H1 (cell line): ENCODE data around the gene CREB1. TPM values are rescaled to one million over a fixed set of nuclear protein-coding genes. Genes with fewer than 3 reads are reported as not detected.

Experiments used
- CTCF ChIA-PET: fragments of 300-600 bp; sonication (Branson Sonifier 250); formaldehyde crosslinking; loops from one replicate; lab custom pipeline; 2021; ENCODE audit not compliant: partially characterized antibody; lab: Charles Lee
- POLR2A ChIA-PET: fragments of 300-600 bp; sonication (Branson Sonifier 250); formaldehyde crosslinking; loops from one replicate; lab custom pipeline; 2021; ENCODE audit warnings: inconsistent platforms; ENCODE audit not compliant: partially characterized antibody; lab: Charles Lee
- DNase-seq, 2 experiments: peaks; one replicate each; pipeline versions ENCODE4 v3.0.0 to v3.0.0-alpha.2; 2010 to 2022; ENCODE audit warnings: low spot score in 2 of 2, low read depth in 1 of 2, mixed read lengths in 1 of 2
- FAIRE-seq: peaks from 2 replicates; lab custom pipeline; 2011; peaks lifted over from hg19 to GRCh38; lab: Jason Lieb, UNC
- H2AFZ ChIP-seq: 2 replicates; pipeline ENCODE4 v1.8.1; 2012; ENCODE audit warnings: low read length, inconsistent platforms
- H2AK5ac ChIP-seq: 2 replicates; pipeline ENCODE4 v1.6.1; 2013; ENCODE audit warnings: low read depth, low read length
- H2BK120ac ChIP-seq: replicated peaks from 2 replicates; pipeline ENCODE3; 2013; ENCODE audit warnings: low read depth, low read length, inconsistent platforms
- H2BK12ac ChIP-seq: 2 replicates; pipeline ENCODE4 v1.6.1; 2013; ENCODE audit warnings: low read depth, low read length
- H2BK15ac ChIP-seq: 2 replicates; pipeline ENCODE4 v1.6.1; 2013; ENCODE audit warnings: low read length
- H2BK20ac ChIP-seq: 2 replicates; pipeline ENCODE4 v1.6.1; 2013; ENCODE audit warnings: low read length
- H2BK5ac ChIP-seq: 2 replicates; pipeline ENCODE4 v1.6.1; 2013; ENCODE audit warnings: low read depth, low read length
- H3K14ac ChIP-seq: 2 replicates; pipeline ENCODE4 v1.6.1; 2013; ENCODE audit warnings: inconsistent platforms; ENCODE audit not compliant: insufficient read length
- H3K18ac ChIP-seq: 2 replicates; pipeline ENCODE4 v1.6.1; 2013; ENCODE audit warnings: low read length; ENCODE audit errors: extremely low read depth
- H3K23ac ChIP-seq: 2 replicates; pipeline ENCODE4 v1.6.1; 2013; ENCODE audit warnings: inconsistent platforms; ENCODE audit not compliant: insufficient read length
- H3K23me2 ChIP-seq: 2 replicates; pipeline ENCODE4 v1.6.1; 2013; ENCODE audit warnings: low read depth, low read length
- H3K27ac ChIP-seq: 2 replicates; pipeline ENCODE4 v1.6.1; 2011; ENCODE audit warnings: low read depth, low read length, inconsistent platforms
- H3K27me3 ChIP-seq, 4 experiments: replicated peaks in 1 of 4; 1 replicate in 1 of 4; 2 replicates in 3 of 4; pipeline versions ENCODE4 v1.6.1 to v1.8.1; 2011 to 2013; ENCODE audit warnings: low read length in 3 of 4, mild to moderate bottlenecking in 3 of 4, inconsistent platforms in 2 of 4, mixed read lengths in 2 of 4, moderate library complexity in 1 of 4; ENCODE audit not compliant: control insufficient read depth in 3 of 4, insufficient read depth in 3 of 4; ENCODE audit errors: extremely low read depth in 1 of 4
- H3K36me3 ChIP-seq, 4 experiments: 2 replicates each; pipeline versions ENCODE4 v1.6.1 to v1.8.1; 2011 to 2013; ENCODE audit warnings: mild to moderate bottlenecking in 4 of 4, low read length in 3 of 4, moderate library complexity in 2 of 4, control low read depth in 1 of 4, inconsistent platforms in 1 of 4; ENCODE audit not compliant: insufficient read depth in 4 of 4, control insufficient read depth in 2 of 4
- H3K4ac ChIP-seq: replicated peaks from 2 replicates; pipeline ENCODE3; 2013; ENCODE audit warnings: low read length, low read depth, mixed read lengths, inconsistent platforms; ENCODE audit not compliant: insufficient read length
- H3K4me1 ChIP-seq, 4 experiments: replicated peaks in 1 of 4; 1 replicate in 1 of 4; 2 replicates in 3 of 4; pipeline versions ENCODE4 v1.6.1 to v1.8.1; 2011 to 2013; ENCODE audit warnings: low read length in 3 of 4, inconsistent platforms in 2 of 4, mixed read lengths in 1 of 4; ENCODE audit not compliant: insufficient read depth in 4 of 4, control insufficient read depth in 3 of 4
- H3K4me2 ChIP-seq, 2 experiments: 2 replicates each; pipeline versions ENCODE4 v1.6.1 to v1.8.1; 2011 to 2013; ENCODE audit warnings: low read depth in 2 of 2, low read length in 2 of 2, control low read depth in 1 of 2, inconsistent platforms in 1 of 2, mild to moderate bottlenecking in 1 of 2; ENCODE audit not compliant: insufficient read depth in 1 of 2
- H3K4me3 ChIP-seq, 4 experiments: fragments of 200-600, 300-600 bp in 1 of 4; sonication (generic), shearing (Covaris generic), sonication (Bioruptor Twin) in 1 of 4; 2 replicates each; pipeline versions ENCODE4 v1.5.1 to v1.8.1; 2011 to 2016; ENCODE audit warnings: low read length in 4 of 4, low read depth in 3 of 4, control low read depth in 2 of 4, inconsistent platforms in 2 of 4, mild to moderate bottlenecking in 2 of 4, mixed read lengths in 1 of 4, moderate library complexity in 1 of 4; ENCODE audit not compliant: insufficient read depth in 2 of 4; ENCODE audit errors: extremely low read depth in 1 of 4
- H3K56ac ChIP-seq: replicated peaks from 2 replicates; pipeline ENCODE3; 2013; ENCODE audit warnings: low read depth, mild to moderate bottlenecking, mixed read lengths, low read length, inconsistent platforms; ENCODE audit not compliant: insufficient read length
- H3K79me1 ChIP-seq: 2 replicates; pipeline ENCODE4 v1.6.1; 2013; ENCODE audit warnings: low read depth, low read length, control low read depth
- H3K79me2 ChIP-seq, 2 experiments: 2 replicates each; pipeline versions ENCODE4 v1.6.1 to v1.8.1; 2012 to 2013; ENCODE audit warnings: low read length in 2 of 2, mild to moderate bottlenecking in 2 of 2, inconsistent platforms in 1 of 2; ENCODE audit not compliant: insufficient read depth in 2 of 2, control insufficient read depth in 1 of 2
- H3K9ac ChIP-seq, 4 experiments: replicated peaks in 1 of 4; 1 replicate in 1 of 4; 2 replicates in 3 of 4; pipeline versions ENCODE4 v1.6.1 to v1.8.1; 2011 to 2013; ENCODE audit warnings: low read depth in 3 of 4, low read length in 3 of 4, control low read depth in 2 of 4, mild to moderate bottlenecking in 2 of 4, moderate library complexity in 2 of 4, inconsistent platforms in 1 of 4; ENCODE audit errors: extremely low read depth in 1 of 4
- H3K9me3 ChIP-seq, 2 experiments: 2 replicates each; pipeline versions ENCODE4 v1.6.1 to v1.8.1; 2012 to 2013; ENCODE audit warnings: mild to moderate bottlenecking in 2 of 2, moderate library complexity in 2 of 2, control low read depth in 1 of 2, inconsistent platforms in 1 of 2, low read depth in 1 of 2, low read length in 1 of 2, mixed read lengths in 1 of 2; ENCODE audit not compliant: insufficient read depth in 2 of 2
- H4K20me1 ChIP-seq, 2 experiments: replicated peaks in 1 of 2; 2 replicates each; pipeline versions ENCODE3 to v1.8.1; 2011 to 2013; ENCODE audit warnings: inconsistent platforms in 2 of 2, low read length in 2 of 2, mild to moderate bottlenecking in 1 of 2; ENCODE audit not compliant: insufficient read depth in 2 of 2, control insufficient read depth in 1 of 2
- H4K5ac ChIP-seq: 2 replicates; pipeline ENCODE4 v1.6.1; 2013; ENCODE audit warnings: low read length, low read depth, mixed read lengths, inconsistent platforms; ENCODE audit not compliant: insufficient read length
- H4K8ac ChIP-seq: 2 replicates; pipeline ENCODE4 v1.8.0; 2013; ENCODE audit warnings: mild to moderate bottlenecking, moderate library complexity, low read length, inconsistent platforms; ENCODE audit not compliant: insufficient read depth; ENCODE audit errors: extremely low read depth
- H4K91ac ChIP-seq: replicated peaks from 2 replicates; pipeline ENCODE3; 2013; ENCODE audit warnings: low read length, mixed read lengths, inconsistent platforms; ENCODE audit not compliant: insufficient read length
- BRCA1 ChIP-seq: IDR thresholded peaks from 2 replicates; pipeline ENCODE4 v1.6.1; 2012; ENCODE audit warnings: low read depth, low read length, improper control_type of control experiment
- CBX5 ChIP-seq: fragments of 300-800, 300-1000 bp; sonication (generic); IDR thresholded peaks from 2 replicates; pipeline ENCODE4 v1.7.1; 2016; ENCODE audit warnings: antibody characterized with exemption, low read length, low read depth
- CTBP2 ChIP-seq: IDR thresholded peaks from 2 replicates; pipeline ENCODE4 v1.7.0; 2011; ENCODE audit warnings: borderline replicate concordance, mild to moderate bottlenecking, moderate library complexity, mixed read lengths, low read length; ENCODE audit not compliant: insufficient read depth, insufficient read length
- GTF2F1 ChIP-seq: IDR thresholded peaks from 2 replicates; pipeline ENCODE4 v1.6.1; 2012; ENCODE audit warnings: low read depth, low read length, improper control_type of control experiment, borderline replicate concordance
- HDAC6 ChIP-seq: IDR thresholded peaks from one replicate; pipeline ENCODE4 v1.7.1; 2012; ENCODE audit warnings: low read depth, mild to moderate bottlenecking, inconsistent platforms, low read length, moderate library complexity
- KDM1A ChIP-seq: fragments of 200-600, 300-600 bp; sonication (generic); IDR thresholded peaks from 2 replicates; pipeline ENCODE4 v1.7.1; 2016; ENCODE audit warnings: mild to moderate bottlenecking, low read length, borderline replicate concordance
- KDM5A ChIP-seq: fragments of 200-600 bp; IDR thresholded peaks from 2 replicates; pipeline ENCODE4 v1.7.1; 2012; ENCODE audit warnings: mild to moderate bottlenecking, low read length, inconsistent platforms, mixed read lengths
- PHF8 ChIP-seq: fragments of 200-600 bp; sonication (generic); conservative IDR thresholded peaks from 2 replicates; pipeline ENCODE4 v1.7.1; 2012; ENCODE audit warnings: low read depth, mild to moderate bottlenecking, inconsistent platforms, low read length, moderate library complexity
- RXRA ChIP-seq: IDR thresholded peaks from 2 replicates; pipeline ENCODE4 v1.6.1; 2011; ENCODE audit warnings: low read depth, mild to moderate bottlenecking, low read length, moderate library complexity; ENCODE audit not compliant: insufficient read depth
- SRF ChIP-seq: IDR thresholded peaks from 2 replicates; pipeline ENCODE4 v1.6.1; 2011; ENCODE audit warnings: mild to moderate bottlenecking, low read depth, low read length, moderate library complexity
- TAF1 ChIP-seq: IDR thresholded peaks from 2 replicates; pipeline ENCODE4 v1.6.1; 2011; ENCODE audit warnings: mild to moderate bottlenecking, low read depth, low read length
- WGBS, 2 experiments: shearing (Covaris generic) in 1 of 2; methylation state at CpG; one replicate each; pipeline versions ENCODE4 v1.1.6 to v1.1.7; 2013 to 2015; ENCODE audit warnings: low lambda C conversion rate in 2 of 2, mixed read lengths in 2 of 2, inconsistent platforms in 1 of 2, low coverage in 1 of 2, missing lambda C conversion rate in 1 of 2; ENCODE audit not compliant: insufficient replicate concordance in 2 of 2, insufficient coverage in 1 of 2, insufficient read length in 1 of 2; ENCODE audit errors: extremely low coverage in 1 of 2, missing lambda C conversion rate in 1 of 2; 5-methylcytosine and 5-hydroxymethylcytosine counted together
- polyA plus RNA-seq, 7 experiments: library from polyadenylated mRNA; depleted of rRNA in 3 of 7; stranded (reverse) in 5 of 7; unstranded in 2 of 7; fragments of >200 nt in 5 of 7; fragments of 200-250 nt in 2 of 7; gene quantifications; 1 replicate in 5 of 7; 2 replicates in 1 of 7; 4 replicates in 1 of 7; pipeline versions ENCODE4 v1.2.1 to v1.2.3, GENCODE V29; 2011 to 2013; ENCODE audit warnings: missing spikeins in 2 of 7, mixed read lengths in 2 of 7
- total RNA-seq: library from RNA; stranded (reverse); fragmentation: NEBNext Ultra II Directional; extraction: Animal tissue kit (Norgen Biotek cat#: 25700); gene quantifications from 2 replicates; pipeline ENCODE4 v1.2.1, GENCODE V29; 2021
- TF ChIP-seq, protein P1 (sequence below), 3 experiments: IDR thresholded peaks; 1 replicate in 2 of 3; 2 replicates in 1 of 3; pipeline versions ENCODE4 v1.5.1 to v1.6.1; 2011; ENCODE audit warnings: low read length in 3 of 3, mild to moderate bottlenecking in 3 of 3, inconsistent platforms in 2 of 3, low read depth in 1 of 3, moderate library complexity in 1 of 3; ENCODE audit not compliant: insufficient read depth in 1 of 3; ENCODE audit errors: control extremely low read depth in 1 of 3

Gene CREB1
- total and polyA plus RNA-seq, 2 of the 8 experiments (the other 6 are each of a cell fraction or from before 2014, with no cell fraction given), result 46.3 to 99.0 TPM

DNA sequence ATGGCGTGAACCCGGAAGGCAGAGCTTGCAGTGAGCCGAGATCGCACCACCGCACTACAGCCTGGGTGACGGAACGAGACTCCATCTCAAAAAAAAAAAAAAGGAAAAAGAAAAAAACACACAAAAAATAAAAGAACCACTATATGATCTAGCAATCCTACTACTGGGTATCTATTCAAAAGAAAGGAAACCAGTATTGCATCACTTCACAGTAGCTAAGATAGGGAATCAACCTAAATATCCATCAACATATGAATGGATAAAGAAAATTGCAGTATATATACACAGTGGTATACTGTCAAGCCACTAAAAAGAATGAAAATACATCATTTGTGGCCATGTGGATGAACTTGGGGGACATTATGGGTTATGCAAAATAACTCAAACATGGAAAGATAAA, 57.5 kb downstream of the CREB1 start:
- Histone ChIP-seq H2BK5ac (no peak overlapping the region), H2AK5ac (no peak overlapping the region), H3K9me3 (no peaks in the 10 kb centered on the region; a peak in 1 of 4 replicates), H4K5ac (no peak overlapping the region), H3K4ac (no peak overlapping the region), H2BK120ac (no peak overlapping the region), H3K79me1 (no peaks in the 10 kb centered on the region), H3K18ac (no peak overlapping the region), H3K79me2 (peaks cover 0 to 2% of the 10 kb centered on the region in 2 experiments; a peak in 1 of 4 replicates), H3K4me2 (no peak overlapping the region), H3K4me1 (no peaks in the 10 kb centered on the region), H3K4me3 (no peak overlapping the region), H4K91ac (no peak overlapping the region), H4K20me1 (peaks cover 0 to 1% of the 10 kb centered on the region in 2 experiments), H2BK20ac (no peak overlapping the region), H3K27me3 (no peaks in the 10 kb centered on the region), H2AFZ (no peak overlapping the region), H3K9ac (no peak overlapping the region), H4K8ac (no peak overlapping the region), H3K23me2 (no peaks in the 10 kb centered on the region; the same call in 1 of the 2 replicates), H3K23ac (no peak overlapping the region), H2BK15ac (no peak overlapping the region), H3K56ac (no peak overlapping the region), H2BK12ac (no peak overlapping the region), H3K14ac (no peak overlapping the region), H3K27ac (no peak overlapping the region), H3K36me3 (peaks cover 13 to 74% (median 33%) of the 10 kb centered on the region in 4 experiments; a peak in 7 of 8 replicates)
- no peak for FAIRE-seq
- no peak for DNase-seq
- ChIA-PET POLR2A (interaction anchor here (0.8 kb wide), 1 partner anchor 11 kb away, joined by 4 read pairs; no protein-coding TSS in a partner anchor), CTCF (no interaction called here)
- 97% methylated on average over 4 of the region's 7 CpGs; no CpG with 5 or more reads in 1 of the 2 experiments for WGBS, 2 experiments
- no peak for TF ChIP-seq CBX5
- TF ChIP-seq, protein P1, sequence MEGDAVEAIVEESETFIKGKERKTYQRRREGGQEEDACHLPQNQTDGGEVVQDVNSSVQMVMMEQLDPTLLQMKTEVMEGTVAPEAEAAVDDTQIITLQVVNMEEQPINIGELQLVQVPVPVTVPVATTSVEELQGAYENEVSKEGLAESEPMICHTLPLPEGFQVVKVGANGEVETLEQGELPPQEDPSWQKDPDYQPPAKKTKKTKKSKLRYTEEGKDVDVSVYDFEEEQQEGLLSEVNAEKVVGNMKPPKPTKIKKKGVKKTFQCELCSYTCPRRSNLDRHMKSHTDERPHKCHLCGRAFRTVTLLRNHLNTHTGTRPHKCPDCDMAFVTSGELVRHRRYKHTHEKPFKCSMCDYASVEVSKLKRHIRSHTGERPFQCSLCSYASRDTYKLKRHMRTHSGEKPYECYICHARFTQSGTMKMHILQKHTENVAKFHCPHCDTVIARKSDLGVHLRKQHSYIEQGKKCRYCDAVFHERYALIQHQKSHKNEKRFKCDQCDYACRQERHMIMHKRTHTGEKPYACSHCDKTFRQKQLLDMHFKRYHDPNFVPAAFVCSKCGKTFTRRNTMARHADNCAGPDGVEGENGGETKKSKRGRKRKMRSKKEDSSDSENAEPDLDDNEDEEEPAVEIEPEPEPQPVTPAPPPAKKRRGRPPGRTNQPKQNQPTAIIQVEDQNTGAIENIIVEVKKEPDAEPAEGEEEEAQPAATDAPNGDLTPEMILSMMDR (IDR thresholded peaks at IDR 0.05; ENCODE audit: control extremely low read depth in 1 of 3, insufficient read depth in 1 of 3, low read depth in 1 of 3, low read length in 3 of 3), result no peak
- no peak for TF ChIP-seq CTBP2
- TF ChIP-seq RXRA, result no peak
- TF ChIP-seq SRF, result no peak
- no peak for TF ChIP-seq HDAC6
- no peak for TF ChIP-seq PHF8
- no peak for TF ChIP-seq GTF2F1
- TF ChIP-seq KDM5A, result no peak
- TF ChIP-seq KDM1A, result no peak
- no peak for TF ChIP-seq TAF1
- TF ChIP-seq BRCA1, result no peak
